G401 (cell line): ENCODE results near the gene FAM107B. TPM values are rescaled to one million over a fixed set of nuclear protein-coding genes. Genes with fewer than 3 reads are reported as not detected.

Source experiments
- DNase-seq: peaks from one replicate; pipeline ENCODE4 v3.0.0-alpha.2; 2015; ENCODE audit warnings: low spot score
- in situ Hi-C: cut with HindIII; loops from 2 replicates; pipeline ENCODE4 v1.10.0; 2016; ENCODE audit warnings: low sequenced_read_pairs, mixed read lengths
- total RNA-seq: library from RNA; depleted of rRNA; stranded (reverse); fragments of >200 nt; shearing (Covaris generic); gene quantifications from 2 replicates; pipeline ENCODE4 v1.2.3, GENCODE V29; 2014

The FAM107B gene
- total RNA-seq, 1 experiment from 2014 or later = 44.6 TPM

- in situ Hi-C loops = no loop called here
- no peak for DNase-seq
Measured at GRCh38 chr10:14573666-14574261, 200.9 kb downstream of the FAM107B start.

GRCh38 chr10:14572811-14573210, 201.9 kb downstream of the FAM107B start:
- DNase-seq = no peak
- in situ Hi-C loops = no loop called here

GRCh38 chr10:14571866-14572507, 202.7 kb downstream of the FAM107B start:
- DNase-seq = no peak
- in situ Hi-C loops = no loop called here

- in situ Hi-C loops = no loop called here
Measured at GRCh38 chr10:14570800-14571199, 203.9 kb downstream of the FAM107B start.

GRCh38 chr10:14569274-14570060, 205.2 kb downstream of the FAM107B start:
- in situ Hi-C loops = no loop called here
- DNase-seq = peak; percentile 48

More at GRCh38 chr10:14570800-14571199, 203.9 kb downstream of the FAM107B start:
- peak; percentile 38 for DNase-seq

- no peak for DNase-seq
- in situ Hi-C loops = no loop called here
Measured at GRCh38 chr10:14567421-14567820, 207.3 kb downstream of the FAM107B start.

GRCh38 chr10:14566498-14566897, 208.2 kb downstream of the FAM107B start:
- in situ Hi-C loops = no loop called here
- no peak for DNase-seq

- no peak for DNase-seq
- in situ Hi-C loops = no loop called here
Measured at GRCh38 chr10:14565199-14565598, 209.5 kb downstream of the FAM107B start.

GRCh38 chr10:14564268-14564744, 210.4 kb downstream of the FAM107B start:
- no peak for DNase-seq
- in situ Hi-C loops = no loop called here

GRCh38 chr10:14563359-14563940, 211.2 kb downstream of the FAM107B start:
- in situ Hi-C loops = no loop called here
- DNase-seq = no peak

- DNase-seq = no peak
- in situ Hi-C loops = no loop called here
Measured at GRCh38 chr10:14563076-14563336, 211.7 kb downstream of the FAM107B start.

- in situ Hi-C loops = no loop called here
Measured at GRCh38 chr10:14562218-14563075, 212.2 kb downstream of the FAM107B start.

GRCh38 chr10:14560791-14561765, 213.6 kb downstream of the FAM107B start:
- in situ Hi-C loops = no loop called here
- no peak for DNase-seq

More at GRCh38 chr10:14562218-14563075, 212.2 kb downstream of the FAM107B start:
- no peak for DNase-seq

- in situ Hi-C loops = no loop called here
- no peak for DNase-seq
Measured at GRCh38 chr10:14560274-14560673, 214.4 kb downstream of the FAM107B start.

- DNase-seq = no peak
- in situ Hi-C loops = no loop called here
Measured at GRCh38 chr10:14558025-14558424, 216.7 kb downstream of the FAM107B start.

GRCh38 chr10:14557567-14557966, 217.1 kb downstream of the FAM107B start:
- in situ Hi-C loops = no loop called here
- DNase-seq = no peak

GRCh38 chr10:14556285-14556956, 218.3 kb downstream of the FAM107B start:
- DNase-seq = peak; percentile 63

GRCh38 chr10:14555807-14556206, 218.9 kb downstream of the FAM107B start:
- in situ Hi-C loops = no loop called here
- no peak for DNase-seq

More at GRCh38 chr10:14556285-14556956, 218.3 kb downstream of the FAM107B start:
- in situ Hi-C loops = no loop called here
